ENCODE data around the gene ACADVL. TPM values are rescaled to one million over a fixed set of nuclear protein-coding genes. Genes with fewer than 3 reads are reported as not detected.

Gene ACADVL
- total and polyA plus RNA-seq, 10 donors, result 320 to 963 (median 586) TPM

GRCh38 chr17:7236808-7237207 is 17.1 kb downstream of the ACADVL start:
- DNase-seq, result peak; percentile 78
- Histone ChIP-seq H3K9me3 (no peaks in the 10 kb centered on the region), H3K27me3 (replicated peaks in 1 of 7) (no peaks in the 10 kb centered on the region), H3K27ac (peak overlapping the region in 7 of 8 donors; percentile 63 to 99 (median 96)), H3K4me3 (peak overlapping the region in 1 of 8 donors; percentile 99), H3K4me1 (peaks cover 31 to 80% (median 72%) of the 10 kb centered on the region in 6 donors), H3K36me3 (peaks cover 0 to 42% (median 30%) of the 10 kb centered on the region in 6 donors)
- 87 to 96% (median 88%) methylated on average over 6 of the region's 6 CpGs for WGBS, 5 donors
- no peak for TF ChIP-seq POLR2A (IDR thresholded peaks at IDR 0.05)
- no peak for TF ChIP-seq POLR2AphosphoS5 (IDR thresholded peaks at IDR 0.05)
- TF ChIP-seq, protein P1, sequence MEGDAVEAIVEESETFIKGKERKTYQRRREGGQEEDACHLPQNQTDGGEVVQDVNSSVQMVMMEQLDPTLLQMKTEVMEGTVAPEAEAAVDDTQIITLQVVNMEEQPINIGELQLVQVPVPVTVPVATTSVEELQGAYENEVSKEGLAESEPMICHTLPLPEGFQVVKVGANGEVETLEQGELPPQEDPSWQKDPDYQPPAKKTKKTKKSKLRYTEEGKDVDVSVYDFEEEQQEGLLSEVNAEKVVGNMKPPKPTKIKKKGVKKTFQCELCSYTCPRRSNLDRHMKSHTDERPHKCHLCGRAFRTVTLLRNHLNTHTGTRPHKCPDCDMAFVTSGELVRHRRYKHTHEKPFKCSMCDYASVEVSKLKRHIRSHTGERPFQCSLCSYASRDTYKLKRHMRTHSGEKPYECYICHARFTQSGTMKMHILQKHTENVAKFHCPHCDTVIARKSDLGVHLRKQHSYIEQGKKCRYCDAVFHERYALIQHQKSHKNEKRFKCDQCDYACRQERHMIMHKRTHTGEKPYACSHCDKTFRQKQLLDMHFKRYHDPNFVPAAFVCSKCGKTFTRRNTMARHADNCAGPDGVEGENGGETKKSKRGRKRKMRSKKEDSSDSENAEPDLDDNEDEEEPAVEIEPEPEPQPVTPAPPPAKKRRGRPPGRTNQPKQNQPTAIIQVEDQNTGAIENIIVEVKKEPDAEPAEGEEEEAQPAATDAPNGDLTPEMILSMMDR (IDR thresholded peaks at IDR 0.05 in 8 of 11, conservative IDR thresholded peaks at IDR 0.05 in 3 of 11), result no peak
- intact Hi-C loops (cut with DNase I; ENCODE audit: low total_unique reads), result no loop called here

GRCh38 chr17:7237266-7237760 is 17.6 kb downstream of the ACADVL start:
- TF ChIP-seq POLR2AphosphoS5 (IDR thresholded peaks at IDR 0.05), result no peak
- TF ChIP-seq, protein P1 (IDR thresholded peaks at IDR 0.05 in 8 of 11, conservative IDR thresholded peaks at IDR 0.05 in 3 of 11), result no peak
- no peak for TF ChIP-seq POLR2A (IDR thresholded peaks at IDR 0.05)

GRCh38 chr17:7237761-7238419 is 18.2 kb downstream of the ACADVL start:
- H3K27ac ChIP-seq, result peak overlapping the region; percentile 63 to 99 (median 96)
- 1 to 2% (median 1%) methylated on average over 16 to 71 of the region's 73 CpGs for WGBS, 5 donors
- peaks cover 31 to 70% (median 63%) of the 10 kb centered on the region in 6 donors for H3K4me1 ChIP-seq
- intact Hi-C loops (cut with DNase I; ENCODE audit: low total_unique reads), result no loop called here
- no peaks in the 10 kb centered on the region for H3K27me3 ChIP-seq (replicated peaks in 1 of 7)
- peak overlapping the region; percentile 88 to 99 (median 96) for H3K4me3 ChIP-seq
- H3K36me3 ChIP-seq, result peaks cover 0 to 42% (median 30%) of the 10 kb centered on the region in 6 donors
- DNase-seq, result peak; percentile 97
- peak; percentile 16 to 69 (median 46) for TF ChIP-seq POLR2AphosphoS5 (IDR thresholded peaks at IDR 0.05)
- TF ChIP-seq, protein P1 (IDR thresholded peaks at IDR 0.05 in 8 of 11, conservative IDR thresholded peaks at IDR 0.05 in 3 of 11), result no peak
- no peak for TF ChIP-seq POLR2A (IDR thresholded peaks at IDR 0.05)
- H3K9me3 ChIP-seq, result no peaks in the 10 kb centered on the region

More at GRCh38 chr17:7237266-7237760, 17.6 kb downstream of the ACADVL start:
- peak overlapping the region; percentile 88 to 99 (median 96) for H3K4me3 ChIP-seq
- H3K27ac ChIP-seq, result peak overlapping the region; percentile 63 to 99 (median 96)
- no peaks in the 10 kb centered on the region for H3K27me3 ChIP-seq (replicated peaks in 1 of 7)
- 25 to 39% (median 28%) methylated on average over 4 to 6 of the region's 6 CpGs for WGBS, 5 donors
- peaks cover 31 to 76% (median 67%) of the 10 kb centered on the region in 6 donors for H3K4me1 ChIP-seq
- intact Hi-C loops (cut with DNase I; ENCODE audit: low total_unique reads), result no loop called here
- no peaks in the 10 kb centered on the region for H3K9me3 ChIP-seq
- H3K36me3 ChIP-seq, result peaks cover 0 to 42% (median 30%) of the 10 kb centered on the region in 6 donors
- no peak for DNase-seq

DNA sequence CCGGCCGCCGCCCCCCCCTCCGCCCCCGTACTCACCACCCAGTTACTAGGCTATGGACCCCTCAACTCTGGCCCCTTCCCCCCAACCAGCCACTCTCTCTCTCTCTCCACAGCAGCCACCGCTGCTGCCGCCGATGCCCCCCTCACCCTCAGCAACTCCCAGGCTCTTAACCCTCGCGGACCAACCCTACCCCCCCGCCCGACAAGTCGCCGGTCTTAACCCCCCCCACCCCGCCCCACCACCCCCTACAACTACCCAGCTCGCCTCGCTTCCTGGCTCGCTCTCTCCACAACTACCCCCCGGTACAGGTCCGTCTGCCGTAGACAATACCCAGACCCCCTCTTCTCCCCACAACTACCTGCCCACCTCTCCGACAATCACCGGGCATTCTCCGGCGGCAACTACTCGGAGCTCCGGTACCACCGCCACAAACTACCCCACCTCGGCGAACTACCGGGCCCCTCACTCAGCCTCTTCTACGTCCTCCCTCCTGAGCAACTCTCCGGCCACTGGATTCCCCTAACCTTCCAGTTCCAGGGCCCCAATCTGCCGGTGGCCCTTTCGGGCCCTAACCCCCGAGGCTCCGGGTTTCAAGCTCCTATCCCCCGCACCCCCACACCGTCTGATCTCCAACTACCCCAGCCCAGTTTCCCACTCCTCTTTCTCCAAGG is 18.8 kb downstream of the ACADVL start:
- WGBS, 5 donors, result 1 to 2% (median 2%) methylated on average over 35 to 39 of the region's 39 CpGs
- no peaks in the 10 kb centered on the region for H3K27me3 ChIP-seq (replicated peaks in 1 of 7)
- peak overlapping the region; percentile 88 to 99 (median 96) for H3K4me3 ChIP-seq
- peaks cover 0 to 43% (median 30%) of the 10 kb centered on the region in 6 donors for H3K36me3 ChIP-seq
- DNase-seq, result no peak
- no peaks in the 10 kb centered on the region for H3K9me3 ChIP-seq
- H3K27ac ChIP-seq, result peak overlapping the region; percentile 88 to 99 (median 96)
- H3K4me1 ChIP-seq, result peaks cover 34 to 70% (median 63%) of the 10 kb centered on the region in 6 donors
- TF ChIP-seq POLR2A (IDR thresholded peaks at IDR 0.05) (no peak), POLR2AphosphoS5 (IDR thresholded peaks at IDR 0.05) (no peak)
- TF ChIP-seq, protein P1 (IDR thresholded peaks at IDR 0.05 in 8 of 11, conservative IDR thresholded peaks at IDR 0.05 in 3 of 11), result no peak
- intact Hi-C loops (cut with DNase I; ENCODE audit: low total_unique reads), result no loop called here
